Measurements from ENCODE around the gene GAGE12D.
"Not testable (repeated sequence)": the region's sequence is repeated elsewhere in the genome, so short reads cannot be mapped to it uniquely, and the experiment has no call there.

GAGE12D gene, protein sequence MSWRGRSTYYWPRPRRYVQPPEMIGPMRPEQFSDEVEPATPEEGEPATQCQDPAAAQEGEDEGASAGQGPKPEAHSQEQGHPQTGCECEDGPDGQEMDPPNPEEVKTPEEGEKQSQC

DNA sequence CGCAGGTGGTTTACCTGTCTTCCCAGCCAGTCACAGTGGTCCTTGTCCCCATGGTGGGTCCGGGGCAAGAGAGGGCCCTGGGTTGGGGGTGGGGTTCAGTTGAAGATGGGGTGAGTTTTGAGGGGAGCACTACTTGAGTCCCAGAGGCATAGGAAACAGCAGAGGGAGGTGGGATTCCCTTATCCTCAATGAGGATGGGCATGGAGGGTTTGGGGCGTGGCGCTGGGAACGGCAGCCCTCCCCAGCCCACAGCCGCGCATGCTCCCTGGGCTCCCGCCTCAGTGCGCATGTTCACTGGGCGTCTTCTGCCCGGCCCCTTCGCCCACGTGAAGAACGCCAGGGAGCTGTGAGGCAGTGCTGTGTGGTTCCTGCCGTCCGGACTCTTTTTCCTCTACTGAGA lies at the start of gene GAGE12D:
Gene GAGE12D, plus strand, starts transcription at position 301 of the 400 bp plus-strand sequence. CDS start 1,155 bp downstream, outside the sequence.
- not testable (repeated sequence) for DNase-seq (ENCODE audit: low read depth, low spot score)

DNA sequence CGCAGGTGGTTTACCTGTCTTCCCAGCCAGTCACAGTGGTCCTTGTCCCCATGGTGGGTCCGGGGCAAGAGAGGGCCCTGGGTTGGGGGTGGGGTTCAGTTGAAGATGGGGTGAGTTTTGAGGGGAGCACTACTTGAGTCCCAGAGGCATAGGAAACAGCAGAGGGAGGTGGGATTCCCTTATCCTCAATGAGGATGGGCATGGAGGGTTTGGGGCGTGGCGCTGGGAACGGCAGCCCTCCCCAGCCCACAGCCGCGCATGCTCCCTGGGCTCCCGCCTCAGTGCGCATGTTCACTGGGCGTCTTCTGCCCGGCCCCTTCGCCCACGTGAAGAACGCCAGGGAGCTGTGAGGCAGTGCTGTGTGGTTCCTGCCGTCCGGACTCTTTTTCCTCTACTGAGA lies 9.7 kb upstream of the GAGE12D start, which contains the start of gene GAGE12C:
Gene GAGE12C, plus strand, starts transcription at position 301 of the 400 bp plus-strand sequence. CDS start 1,155 bp downstream, outside the sequence.
- not testable (repeated sequence) for DNase-seq (ENCODE audit: low read depth, low spot score)

DNA sequence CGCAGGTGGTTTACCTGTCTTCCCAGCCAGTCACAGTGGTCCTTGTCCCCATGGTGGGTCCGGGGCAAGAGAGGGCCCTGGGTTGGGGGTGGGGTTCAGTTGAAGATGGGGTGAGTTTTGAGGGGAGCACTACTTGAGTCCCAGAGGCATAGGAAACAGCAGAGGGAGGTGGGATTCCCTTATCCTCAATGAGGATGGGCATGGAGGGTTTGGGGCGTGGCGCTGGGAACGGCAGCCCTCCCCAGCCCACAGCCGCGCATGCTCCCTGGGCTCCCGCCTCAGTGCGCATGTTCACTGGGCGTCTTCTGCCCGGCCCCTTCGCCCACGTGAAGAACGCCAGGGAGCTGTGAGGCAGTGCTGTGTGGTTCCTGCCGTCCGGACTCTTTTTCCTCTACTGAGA lies 9.5 kb downstream of the GAGE12D start, which contains the start of gene GAGE12E:
Gene GAGE12E, plus strand, starts transcription at position 301 of the 400 bp plus-strand sequence. CDS start 1,155 bp downstream, outside the sequence.
- not testable (repeated sequence) for DNase-seq (ENCODE audit: low read depth, low spot score)

DNA sequence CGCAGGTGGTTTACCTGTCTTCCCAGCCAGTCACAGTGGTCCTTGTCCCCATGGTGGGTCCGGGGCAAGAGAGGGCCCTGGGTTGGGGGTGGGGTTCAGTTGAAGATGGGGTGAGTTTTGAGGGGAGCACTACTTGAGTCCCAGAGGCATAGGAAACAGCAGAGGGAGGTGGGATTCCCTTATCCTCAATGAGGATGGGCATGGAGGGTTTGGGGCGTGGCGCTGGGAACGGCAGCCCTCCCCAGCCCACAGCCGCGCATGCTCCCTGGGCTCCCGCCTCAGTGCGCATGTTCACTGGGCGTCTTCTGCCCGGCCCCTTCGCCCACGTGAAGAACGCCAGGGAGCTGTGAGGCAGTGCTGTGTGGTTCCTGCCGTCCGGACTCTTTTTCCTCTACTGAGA lies 19.0 kb downstream of the GAGE12D start, which contains the start of gene GAGE12F:
Gene GAGE12F, plus strand, starts transcription at position 301 of the 400 bp plus-strand sequence. CDS start 1,155 bp downstream, outside the sequence.
- DNase-seq (ENCODE audit: low read depth, low spot score): not testable (repeated sequence)

DNA sequence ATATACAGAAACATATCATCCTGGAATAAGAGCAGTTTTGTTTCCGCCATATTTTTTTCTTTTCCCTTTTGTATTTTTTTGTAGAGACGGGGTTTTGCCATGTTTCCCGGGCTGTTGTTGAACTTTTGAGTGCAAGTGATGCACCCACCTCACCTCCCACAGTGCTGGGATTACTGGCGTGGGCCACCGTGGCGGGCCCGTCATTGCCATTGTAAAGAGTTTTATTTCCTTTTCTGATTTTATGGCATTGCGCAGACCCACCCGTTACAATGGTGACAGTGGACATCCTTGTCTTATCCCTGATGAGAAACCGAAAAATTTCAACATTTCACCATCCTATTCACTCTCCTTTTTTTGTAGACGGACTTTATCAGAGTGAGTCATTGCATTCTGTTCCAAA lies 27.2 kb downstream of the GAGE12D start:
- not testable (repeated sequence) for DNase-seq (ENCODE audit: low read depth, low spot score)

DNA sequence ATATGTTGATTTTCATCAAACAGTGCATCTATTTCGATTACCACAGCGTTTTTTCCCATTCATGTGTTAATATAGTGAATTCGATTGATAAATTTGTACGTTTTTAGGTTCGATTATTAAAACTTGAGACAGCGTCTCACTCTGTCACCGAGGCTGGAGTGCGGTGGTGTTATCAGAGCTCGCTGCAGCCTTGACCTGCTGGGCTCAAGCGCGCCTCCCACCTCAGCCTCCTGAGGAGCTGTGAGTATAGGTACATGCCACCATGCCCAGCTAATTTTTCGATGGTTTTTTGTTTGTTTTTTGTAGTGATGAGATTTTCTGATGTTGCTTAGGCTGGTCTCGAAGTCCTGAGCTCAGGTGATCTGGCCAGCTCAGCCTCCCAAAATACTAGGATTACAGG lies 27.6 kb downstream of the GAGE12D start:
- not testable (repeated sequence) for DNase-seq (ENCODE audit: low read depth, low spot score)

DNA sequence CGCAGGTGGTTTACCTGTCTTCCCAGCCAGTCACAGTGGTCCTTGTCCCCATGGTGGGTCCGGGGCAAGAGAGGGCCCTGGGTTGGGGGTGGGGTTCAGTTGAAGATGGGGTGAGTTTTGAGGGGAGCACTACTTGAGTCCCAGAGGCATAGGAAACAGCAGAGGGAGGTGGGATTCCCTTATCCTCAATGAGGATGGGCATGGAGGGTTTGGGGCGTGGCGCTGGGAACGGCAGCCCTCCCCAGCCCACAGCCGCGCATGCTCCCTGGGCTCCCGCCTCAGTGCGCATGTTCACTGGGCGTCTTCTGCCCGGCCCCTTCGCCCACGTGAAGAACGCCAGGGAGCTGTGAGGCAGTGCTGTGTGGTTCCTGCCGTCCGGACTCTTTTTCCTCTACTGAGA lies 28.6 kb downstream of the GAGE12D start, which contains the start of gene GAGE12G:
Gene GAGE12G, plus strand, starts transcription at position 301 of the 400 bp plus-strand sequence. CDS start 1,155 bp downstream, outside the sequence.
- not testable (repeated sequence) for DNase-seq (ENCODE audit: low read depth, low spot score)

DNA sequence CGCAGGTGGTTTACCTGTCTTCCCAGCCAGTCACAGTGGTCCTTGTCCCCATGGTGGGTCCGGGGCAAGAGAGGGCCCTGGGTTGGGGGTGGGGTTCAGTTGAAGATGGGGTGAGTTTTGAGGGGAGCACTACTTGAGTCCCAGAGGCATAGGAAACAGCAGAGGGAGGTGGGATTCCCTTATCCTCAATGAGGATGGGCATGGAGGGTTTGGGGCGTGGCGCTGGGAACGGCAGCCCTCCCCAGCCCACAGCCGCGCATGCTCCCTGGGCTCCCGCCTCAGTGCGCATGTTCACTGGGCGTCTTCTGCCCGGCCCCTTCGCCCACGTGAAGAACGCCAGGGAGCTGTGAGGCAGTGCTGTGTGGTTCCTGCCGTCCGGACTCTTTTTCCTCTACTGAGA lies 38.1 kb downstream of the GAGE12D start, which contains the start of gene GAGE12H:
Gene GAGE12H, plus strand, starts transcription at position 301 of the 400 bp plus-strand sequence. CDS start 1,155 bp downstream, outside the sequence.
- DNase-seq (ENCODE audit: low read depth, low spot score): not testable (repeated sequence)

DNA sequence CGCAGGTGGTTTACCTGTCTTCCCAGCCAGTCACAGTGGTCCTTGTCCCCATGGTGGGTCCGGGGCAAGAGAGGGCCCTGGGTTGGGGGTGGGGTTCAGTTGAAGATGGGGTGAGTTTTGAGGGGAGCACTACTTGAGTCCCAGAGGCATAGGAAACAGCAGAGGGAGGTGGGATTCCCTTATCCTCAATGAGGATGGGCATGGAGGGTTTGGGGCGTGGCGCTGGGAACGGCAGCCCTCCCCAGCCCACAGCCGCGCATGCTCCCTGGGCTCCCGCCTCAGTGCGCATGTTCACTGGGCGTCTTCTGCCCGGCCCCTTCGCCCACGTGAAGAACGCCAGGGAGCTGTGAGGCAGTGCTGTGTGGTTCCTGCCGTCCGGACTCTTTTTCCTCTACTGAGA lies 47.7 kb downstream of the GAGE12D start, which contains the start of gene GAGE2A:
Gene GAGE2A, plus strand, starts transcription at position 301 of the 400 bp plus-strand sequence. CDS start 1,155 bp downstream, outside the sequence.
- DNase-seq (ENCODE audit: low read depth, low spot score): not testable (repeated sequence)

DNA sequence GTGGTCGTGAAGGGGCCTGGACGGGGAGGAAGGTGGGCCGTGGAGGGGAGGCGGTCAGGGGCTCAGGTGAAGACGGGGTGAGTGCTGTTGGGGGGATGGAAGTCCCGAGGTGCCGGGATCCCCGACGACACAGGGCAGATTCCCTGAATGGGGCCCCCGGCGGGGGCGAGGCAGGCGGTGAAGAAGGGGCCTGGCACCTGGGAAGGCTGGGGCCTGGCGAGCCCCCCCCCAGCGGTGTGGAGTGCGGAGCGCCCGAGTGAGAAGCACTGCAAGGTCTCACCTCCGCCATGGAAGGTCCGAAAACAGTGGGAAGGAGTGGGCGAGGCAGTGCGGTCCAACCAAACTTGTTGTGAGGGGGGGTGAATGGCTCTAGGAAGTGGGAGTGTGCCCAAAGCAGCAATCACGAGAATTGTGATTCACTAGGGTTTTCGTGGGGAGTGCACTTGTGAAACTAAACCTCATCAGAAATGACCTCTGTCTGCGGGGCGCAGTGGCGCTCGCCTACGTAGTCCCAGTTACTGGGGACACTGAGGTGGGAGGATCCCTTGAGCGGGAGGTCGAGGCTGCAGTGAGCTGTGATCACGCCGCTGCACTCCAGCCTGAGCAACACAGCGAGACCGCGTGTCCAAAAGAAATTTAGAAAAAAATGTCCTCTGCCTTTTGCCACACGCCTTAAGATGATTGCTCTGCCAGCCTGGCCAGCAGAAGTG lies 48.4 kb downstream of the GAGE12D start:
- DNase-seq (ENCODE audit: low read depth, low spot score): not testable (repeated sequence)

DNA sequence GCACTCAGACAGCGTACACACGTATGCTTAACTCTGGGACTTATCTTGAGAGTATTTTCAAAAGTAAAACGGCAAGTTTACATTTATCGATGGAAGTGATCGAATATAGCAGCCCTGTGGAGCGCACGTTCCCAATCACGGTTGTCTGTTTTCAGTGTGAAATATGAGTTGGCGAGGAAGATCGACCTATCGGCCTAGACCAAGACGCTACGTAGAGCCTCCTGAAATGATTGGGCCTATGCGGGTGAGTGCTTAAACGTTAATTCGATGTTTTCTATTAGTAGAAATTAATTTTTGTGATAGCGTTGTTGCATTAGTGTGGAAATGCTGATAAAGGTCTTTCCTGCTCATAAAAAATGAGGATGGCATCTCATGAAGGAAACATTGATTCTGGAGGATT lies 49.0 kb downstream of the GAGE12D start:
- not testable (repeated sequence) for DNase-seq (ENCODE audit: low read depth, low spot score)

Measured in astrocyte of the hippocampus (primary cell).